ENCODE measurements around the gene NFATC1.
A peak's percentile ranks its signal among the peaks of the same experiment; 100 is the strongest.
"Not testable (repeated sequence)": the region's sequence is repeated elsewhere in the genome, so short reads cannot be mapped to it uniquely, and the experiment has no call there.

Gene NFATC1

DNA sequence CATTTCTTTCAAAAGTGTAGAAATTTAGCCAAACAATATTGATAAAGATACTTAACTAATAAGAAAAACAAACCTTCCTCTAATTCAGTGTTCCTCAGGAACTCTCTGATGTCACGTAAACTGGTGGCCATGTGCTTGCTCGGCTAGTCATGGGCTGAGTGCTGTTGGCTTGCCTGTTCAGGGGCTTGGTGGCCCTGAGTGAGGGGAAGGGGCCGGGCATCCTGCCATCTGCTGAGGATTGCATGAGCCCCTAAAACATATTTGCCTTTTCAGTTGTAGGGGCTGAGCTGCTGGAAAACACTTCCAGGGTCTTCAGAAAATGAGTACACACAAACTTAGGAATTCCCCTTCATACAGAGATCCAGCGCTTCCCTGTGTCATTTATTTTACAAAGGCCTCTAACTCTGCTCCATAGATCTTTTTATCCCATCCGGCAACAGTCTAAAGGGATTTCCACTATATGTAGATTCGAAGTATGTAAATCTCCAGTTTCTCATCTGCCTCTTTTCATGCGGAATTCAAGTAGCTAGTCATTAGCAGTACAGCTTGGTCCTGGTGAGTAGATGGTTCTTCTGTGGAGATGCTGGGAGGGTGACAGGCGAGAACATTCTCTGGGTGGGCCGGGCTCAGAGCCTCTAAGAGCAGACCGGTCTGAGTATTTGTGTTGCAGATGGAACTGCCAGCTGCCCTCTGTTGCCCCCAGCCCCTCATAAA, 20.1 kb upstream of the NFATC1 start:
- no peak for DNase-seq

DNA sequence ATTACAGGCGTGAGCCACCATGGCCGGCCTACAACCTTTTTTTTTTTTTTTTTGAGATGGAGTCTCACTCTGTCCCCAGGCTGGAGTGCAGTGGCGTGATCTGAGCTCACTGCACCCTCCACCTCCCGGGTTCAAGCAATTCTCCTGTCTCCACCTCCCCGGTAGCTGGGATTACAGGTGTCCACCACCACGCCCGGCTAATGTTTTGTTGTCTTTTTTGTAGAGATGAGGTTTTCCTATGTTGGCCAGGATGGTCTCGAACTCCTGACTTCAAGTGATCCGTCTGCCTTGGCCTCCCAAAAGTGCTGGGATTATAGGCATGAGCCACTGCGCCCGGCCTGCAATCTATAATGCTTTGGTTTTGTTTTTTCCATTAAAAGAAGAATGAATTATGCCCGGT, 19.1 kb upstream of the NFATC1 start:
- DNase-seq = not testable (repeated sequence)

DNA sequence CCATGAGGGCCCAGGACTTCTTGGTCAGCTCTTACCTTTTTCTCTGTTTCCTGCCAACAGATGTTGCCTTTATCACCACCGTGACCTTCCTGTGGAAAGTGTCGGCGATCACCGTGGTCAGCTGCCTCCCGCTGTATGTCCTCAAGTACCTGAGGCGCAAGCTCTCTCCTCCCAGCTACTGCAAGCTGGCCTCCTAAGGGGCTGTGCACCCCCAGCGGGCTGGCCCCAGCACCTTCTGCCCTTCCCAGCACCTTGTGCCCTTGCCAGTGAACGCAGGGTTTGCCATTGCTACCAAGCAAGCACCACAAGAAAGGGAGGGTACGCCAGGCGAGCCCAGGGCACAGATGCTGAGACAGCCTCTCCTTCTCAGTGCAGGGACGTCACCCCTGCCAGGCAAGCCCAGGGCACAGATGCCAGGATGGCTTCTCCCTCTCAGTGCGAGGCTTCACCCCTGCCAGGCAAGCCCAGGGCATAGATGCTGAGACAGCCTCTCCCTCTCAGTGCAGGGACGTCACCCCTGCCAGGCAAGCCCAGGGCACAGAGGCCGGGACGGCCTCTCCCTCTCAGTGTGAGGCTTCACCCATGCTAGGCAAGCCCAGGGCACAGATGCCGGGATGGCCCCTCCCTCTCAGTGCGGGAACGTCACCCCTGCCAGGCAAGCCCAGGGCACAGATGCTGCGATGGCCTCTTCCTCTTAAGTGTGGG, 18.4 kb upstream of the NFATC1 start:
- no peak for DNase-seq

DNA sequence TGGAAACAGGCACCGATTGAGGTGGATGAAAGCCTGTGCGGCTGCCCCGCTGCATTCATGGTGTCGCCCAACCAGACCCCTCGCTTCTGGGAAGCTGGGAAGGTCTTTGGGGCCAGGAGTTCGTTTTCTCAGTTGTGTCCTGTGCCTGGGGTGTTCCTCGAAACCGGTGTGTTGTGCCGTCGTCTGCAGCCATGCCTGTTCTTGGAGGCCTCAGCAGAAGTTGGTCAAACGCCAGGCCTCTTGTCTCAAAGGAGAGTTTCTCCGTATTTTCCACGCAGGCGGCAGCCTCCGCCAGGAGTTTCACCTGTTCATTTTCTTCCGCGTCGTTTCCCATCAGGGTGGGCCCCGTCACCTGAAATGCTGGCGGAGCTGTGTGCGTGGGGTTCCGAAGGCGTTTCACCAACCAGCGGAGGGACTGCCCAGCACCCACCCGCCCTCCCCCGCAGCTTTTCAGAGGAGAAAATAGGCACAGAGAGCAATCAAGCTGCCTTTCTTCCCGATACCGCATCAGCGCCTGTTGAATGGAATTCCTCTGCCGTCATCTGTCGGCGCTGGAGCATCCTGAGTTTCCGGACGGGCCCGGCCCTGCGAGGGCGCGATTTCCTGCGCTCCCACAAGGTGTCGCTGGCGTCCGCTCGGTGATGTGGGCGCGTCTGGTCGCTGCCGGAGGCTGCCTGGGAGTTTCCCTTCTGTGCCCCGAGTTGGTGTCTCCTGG, 17.0 kb upstream of the NFATC1 start:
- DNase-seq = peak; percentile 74

DNA sequence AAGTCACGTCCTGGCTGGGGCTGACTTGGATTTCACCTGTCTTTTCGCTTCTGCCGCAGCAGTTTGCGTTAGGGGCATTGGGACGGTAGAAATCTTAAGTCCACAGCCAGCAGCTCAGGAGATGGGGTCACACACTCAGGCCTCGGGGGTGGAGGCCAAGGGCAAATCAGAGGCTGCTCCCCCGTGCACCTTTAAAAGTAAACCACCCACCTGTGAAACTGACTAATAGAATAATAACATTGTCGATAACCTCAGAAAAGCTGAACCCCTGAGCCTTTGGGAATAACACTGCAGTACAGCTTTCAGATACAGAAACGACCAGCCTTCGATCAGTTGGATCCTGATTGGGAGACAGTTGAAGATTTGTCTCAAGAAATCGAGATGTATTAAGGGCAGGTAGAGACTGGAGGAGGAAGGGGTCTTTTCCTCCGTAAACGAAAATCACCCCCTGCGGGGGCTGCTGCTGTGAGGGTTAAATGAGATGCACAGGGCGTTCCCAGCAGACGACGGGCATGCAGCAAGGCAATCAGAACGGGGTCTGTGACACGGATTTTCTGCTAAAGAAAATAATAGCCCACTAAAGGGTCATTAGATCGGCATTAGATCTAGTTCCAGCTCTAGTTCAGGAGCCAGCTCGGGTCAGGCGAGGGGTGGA, 16.4 kb upstream of the NFATC1 start:
- no peak for DNase-seq

DNA sequence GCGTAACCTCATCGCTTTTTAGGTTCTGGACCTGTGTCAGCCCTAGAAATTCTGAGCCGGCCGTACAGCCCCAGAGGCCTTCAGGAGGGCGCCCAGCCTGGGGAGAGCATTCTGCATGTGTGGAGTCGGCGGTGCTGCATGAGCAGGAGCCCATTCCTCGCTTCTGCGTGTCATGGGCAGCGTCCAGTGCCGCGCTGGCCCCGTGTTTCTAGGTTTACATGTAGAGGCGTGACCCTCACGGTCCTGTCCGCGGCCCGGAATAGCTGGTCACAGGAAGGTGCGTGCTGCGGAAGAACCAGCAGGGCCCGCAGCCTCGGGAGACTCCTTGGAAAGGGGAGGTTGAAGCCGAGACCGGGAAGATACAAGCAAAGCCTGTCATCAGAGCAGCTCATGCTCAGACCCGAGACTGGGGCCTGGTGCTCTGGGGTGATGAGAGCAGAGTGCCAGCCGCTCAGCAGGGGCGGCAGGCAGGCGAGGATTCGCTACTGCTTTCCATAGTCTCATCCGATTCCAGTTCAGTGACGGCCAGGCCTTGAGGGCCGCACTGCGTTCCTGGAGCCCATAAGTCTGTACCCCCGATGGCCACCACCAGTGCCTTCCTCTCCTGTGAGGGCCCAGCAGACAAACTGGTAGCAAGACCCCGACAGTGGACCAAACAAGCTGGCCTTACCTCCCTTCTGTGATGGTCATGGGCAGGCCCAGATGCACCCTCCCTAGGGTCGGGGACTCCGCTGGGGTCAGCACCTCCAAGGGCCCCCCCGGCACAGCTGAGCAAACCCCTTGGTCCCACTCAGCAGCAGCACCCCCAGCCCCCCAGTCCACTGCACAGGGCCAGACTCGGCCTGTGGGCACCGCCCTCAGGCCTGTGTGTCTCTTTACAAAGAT, 15.6 kb upstream of the NFATC1 start:
- DNase-seq = no peak

DNA sequence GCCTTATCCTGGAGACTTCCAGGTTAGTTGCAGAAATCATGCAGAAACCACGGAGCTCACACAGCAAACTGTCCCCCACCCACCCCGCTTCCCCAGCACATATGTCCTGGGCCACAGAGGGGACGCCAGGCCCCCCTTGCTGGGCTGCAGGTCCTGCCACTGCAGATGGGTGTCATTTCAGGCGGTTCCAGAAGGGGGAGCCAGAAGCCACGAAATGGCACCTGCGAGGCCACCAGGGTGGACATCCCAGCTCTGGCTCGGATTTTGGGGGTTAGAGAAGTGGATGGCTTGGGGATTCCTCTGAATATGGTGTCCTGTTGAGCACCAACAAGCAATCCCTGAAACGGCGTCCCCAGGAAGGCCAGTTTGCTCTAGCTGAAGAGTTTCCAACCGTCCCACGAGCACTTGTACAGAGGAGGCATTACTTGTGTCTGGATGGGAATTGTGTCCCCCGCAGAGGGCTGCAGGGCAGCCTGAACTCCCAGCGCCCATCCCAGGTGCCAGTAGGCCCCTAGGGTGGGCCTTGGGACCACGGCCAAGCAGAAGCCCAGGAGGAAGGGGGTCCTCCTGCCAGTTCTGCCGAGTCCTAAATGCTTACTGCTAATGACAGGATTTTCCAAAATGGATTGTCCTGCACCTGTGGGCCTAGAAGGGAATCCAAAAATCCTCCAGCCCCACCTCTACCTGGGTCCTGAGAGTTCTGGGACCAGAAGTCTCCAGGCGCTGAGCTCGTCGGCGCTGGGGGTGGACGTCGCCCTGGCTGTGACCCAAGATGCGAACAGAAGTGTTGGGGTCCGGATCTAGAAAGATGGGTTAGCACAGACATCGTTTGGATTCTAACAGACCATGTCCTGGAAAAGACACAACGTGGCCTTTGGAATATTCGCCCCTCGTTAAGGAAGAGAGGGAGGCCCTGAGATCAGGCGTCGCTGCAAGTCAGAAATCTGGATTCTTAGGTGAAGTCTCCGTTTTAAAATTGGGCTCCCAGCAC, 14.6 kb upstream of the NFATC1 start:
- DNase-seq = peak; percentile 46

DNA sequence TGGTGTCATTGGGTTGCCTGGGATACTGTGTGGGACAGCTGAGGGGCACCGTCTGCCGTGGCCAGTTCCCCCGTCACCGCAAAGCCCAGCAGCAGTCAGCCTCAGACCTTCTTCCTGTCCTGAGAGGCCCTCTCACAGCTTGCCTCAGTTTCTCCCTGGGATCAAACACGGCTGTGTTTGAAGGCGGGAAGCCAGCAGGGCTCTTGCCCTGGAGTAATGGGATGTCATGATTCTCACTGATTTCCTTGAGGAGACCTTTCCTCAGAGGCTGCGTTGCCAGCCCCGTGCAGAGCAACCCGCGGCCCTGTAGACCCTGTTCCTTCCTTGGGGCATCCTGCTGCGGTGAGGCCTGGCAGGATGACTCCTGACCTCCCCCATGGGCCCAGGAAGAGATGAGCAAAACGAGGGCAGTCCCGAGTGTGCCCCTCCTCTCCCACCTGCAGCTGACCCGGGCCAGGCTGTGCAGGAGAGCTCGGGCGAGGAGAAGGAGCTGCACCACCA, 13.9 kb upstream of the NFATC1 start:
- no peak for DNase-seq

DNA sequence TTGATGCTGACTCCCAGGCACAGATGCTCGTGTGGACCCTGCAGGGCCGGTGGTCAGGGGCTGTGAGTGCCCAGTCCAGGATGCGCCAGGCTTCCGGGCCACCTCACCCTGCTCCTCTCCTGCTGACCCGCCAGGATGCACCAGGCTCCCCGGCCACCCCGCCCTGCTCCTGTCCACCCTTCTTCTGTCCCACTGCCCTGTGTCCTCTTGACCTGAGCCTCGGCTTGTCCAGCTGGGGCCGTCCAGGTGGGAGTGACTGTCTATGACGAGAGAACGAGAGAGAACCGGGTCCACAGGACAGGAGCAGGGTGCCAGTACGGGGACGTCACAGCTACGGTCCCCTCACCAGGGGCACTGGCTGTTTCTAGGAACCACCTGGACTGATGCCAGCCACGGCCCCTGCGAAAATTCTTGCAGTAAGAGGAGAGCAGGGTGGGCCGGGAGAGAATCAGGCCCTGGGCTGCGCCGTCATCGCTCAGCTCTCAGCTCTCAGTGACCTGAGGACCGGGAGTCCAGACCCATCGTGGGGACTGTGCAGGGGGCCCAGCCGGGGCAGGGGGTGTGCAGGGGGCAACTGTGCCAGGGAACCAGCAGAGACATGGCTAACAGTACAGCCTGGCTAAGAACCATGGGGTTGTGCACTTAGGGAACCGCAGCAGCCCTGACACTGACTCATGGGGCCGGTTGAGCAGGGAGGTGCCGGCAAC, 12.9 kb upstream of the NFATC1 start:
- no peak for DNase-seq

DNA sequence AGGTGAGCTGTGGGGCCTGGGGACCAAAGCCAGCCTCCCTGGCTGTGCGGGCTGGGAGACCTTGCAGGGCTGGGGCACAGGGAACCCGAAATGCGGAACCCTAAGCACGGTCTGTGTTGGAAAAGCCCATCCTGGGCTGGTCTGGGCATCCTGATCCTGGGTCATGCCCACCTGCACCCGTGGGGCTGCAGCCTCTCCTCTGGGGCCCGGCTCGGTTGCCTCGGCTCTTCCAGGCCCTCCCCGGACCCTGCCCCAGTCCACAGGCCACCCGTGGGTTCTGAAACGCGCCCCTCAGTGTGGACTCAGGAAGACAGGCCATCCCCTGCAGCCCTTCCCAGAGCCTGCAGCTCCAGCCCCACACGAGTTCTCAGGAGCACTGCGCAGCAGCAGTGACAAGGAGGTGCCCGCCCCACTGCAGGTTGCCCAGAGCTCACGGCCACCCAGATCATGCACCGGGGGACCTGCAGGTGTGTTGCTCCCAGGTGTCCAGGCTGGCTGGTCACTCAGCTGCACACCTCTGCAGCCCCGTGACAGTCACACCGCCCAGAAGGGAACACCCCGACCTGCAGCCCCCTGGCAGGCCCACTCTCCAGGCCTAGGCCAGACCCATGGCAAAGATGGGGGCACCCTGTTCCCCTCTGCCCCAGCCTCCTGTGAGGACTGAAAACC, 12.2 kb upstream of the NFATC1 start:
- DNase-seq = no peak

DNA sequence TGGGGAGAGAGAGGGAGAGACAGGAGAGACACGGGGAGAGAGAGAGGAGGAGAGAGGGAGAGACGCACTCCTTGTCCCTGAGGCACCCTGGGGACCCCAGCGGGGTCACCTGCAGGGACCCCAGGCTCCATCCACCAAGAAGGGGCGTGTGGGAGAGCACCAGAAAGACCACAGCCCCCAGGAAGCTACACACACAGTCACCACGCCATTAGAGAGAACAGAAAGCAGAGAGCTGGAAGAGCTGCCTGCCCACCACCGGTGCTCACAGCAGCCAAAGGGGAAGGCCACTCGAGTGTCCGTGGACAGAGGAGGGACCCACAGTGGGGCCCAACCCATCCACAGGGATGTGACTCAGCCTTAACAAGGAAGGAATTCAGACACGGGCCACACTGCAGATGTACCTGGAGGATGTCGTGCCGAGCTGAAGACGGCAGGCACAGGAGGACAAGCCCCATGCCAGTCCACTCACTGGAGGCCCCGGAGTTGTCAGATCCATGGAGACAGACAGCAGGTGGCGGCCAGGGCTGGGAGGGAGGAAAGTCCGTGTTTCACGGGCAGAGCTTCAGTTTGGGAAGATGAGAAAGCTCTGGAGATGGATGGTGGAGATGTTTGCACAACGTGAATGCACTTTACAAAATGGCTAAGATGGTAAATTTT, 11.5 kb upstream of the NFATC1 start:
- DNase-seq = peak; percentile 24

DNA sequence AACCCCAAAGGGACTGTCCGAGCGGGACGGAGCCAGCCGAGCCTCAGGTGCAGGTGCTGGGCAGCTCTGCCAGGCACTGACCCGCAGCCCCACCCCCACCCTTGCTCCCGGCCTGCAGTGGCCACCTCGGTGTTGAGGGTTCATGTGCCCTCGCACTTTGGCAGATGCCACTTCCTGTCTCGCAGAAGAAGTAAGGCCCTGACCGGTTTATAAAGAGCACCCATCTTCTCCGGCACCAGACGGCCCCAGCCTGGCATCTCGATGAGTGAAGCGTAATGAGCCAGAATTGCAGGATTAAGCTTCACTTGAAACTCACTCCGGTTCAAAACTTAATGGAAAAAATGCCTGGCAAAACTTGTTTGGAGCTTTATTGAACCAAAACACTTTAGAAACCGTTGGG, 10.9 kb upstream of the NFATC1 start:
- DNase-seq = no peak

DNA sequence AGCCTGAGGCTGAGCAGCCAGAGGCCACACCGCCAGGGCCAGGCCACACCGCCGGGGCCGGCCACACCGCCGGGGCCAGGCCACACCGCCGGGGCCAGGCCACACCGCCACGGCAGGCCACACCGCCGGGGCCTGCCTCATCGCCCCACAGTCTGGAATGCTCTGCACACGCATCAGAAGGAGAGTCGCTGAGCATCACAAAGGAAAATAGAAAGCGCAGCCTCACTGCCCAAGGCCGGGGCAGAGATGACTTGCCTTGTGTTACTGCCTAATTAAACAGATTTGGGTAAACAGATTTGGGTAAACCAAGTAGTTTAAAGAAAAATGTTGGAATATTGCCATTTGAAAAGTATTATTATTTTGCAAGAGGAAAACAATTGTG, 10.4 kb upstream of the NFATC1 start:
- no peak for DNase-seq

DNA sequence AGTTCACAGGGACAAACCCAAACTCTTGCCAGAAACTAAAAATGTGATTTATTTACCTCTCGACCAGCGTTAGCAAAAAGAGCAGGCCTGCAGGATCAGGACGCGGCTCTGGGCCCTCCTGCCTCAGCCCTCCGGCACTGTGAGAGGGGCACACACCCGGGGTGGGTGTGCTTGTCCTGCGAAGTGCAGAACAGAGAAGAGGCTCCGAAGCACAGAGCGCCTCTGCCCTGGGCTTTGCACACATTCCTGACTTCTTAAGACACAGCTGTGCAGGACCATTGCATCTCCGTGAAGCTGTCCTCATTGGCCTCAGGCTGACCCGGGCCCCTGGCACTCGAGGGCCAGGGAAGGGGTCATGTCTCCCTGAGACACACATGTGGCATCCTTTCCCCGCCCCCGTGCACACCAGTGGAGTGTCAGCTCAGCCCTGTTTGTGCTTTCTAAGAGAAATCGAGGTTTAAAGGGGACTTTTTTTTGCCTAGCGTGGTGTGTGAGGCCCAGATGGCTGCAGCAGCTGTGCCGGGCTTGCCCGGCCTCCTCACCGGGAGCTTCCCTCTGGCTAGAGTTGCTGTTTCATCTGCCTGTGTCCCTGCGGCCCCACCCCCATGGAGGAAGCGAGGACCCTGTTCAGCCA, 9.9 kb upstream of the NFATC1 start:
- peak; percentile 9 for DNase-seq

DNA sequence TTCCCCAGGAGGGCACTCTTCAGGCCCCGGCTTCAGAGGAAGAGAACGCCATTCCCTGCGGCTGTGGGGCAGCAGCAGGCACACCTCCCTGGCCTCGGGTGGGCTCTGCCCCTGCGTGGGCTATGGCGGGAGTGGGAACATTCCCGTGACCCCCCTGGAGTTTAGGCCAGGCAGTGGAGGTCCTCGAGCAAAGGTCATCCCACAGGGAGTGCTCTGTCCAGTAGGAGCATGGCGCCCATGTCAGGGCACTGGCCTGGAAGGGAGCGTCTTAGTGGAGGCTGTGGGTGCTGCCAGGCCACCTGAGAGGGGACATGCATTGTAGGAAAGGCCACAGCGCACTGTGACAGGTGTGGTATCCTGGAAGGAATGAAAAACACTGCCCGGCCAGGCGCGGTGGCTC, 9.2 kb upstream of the NFATC1 start:
- no peak for DNase-seq

DNA sequence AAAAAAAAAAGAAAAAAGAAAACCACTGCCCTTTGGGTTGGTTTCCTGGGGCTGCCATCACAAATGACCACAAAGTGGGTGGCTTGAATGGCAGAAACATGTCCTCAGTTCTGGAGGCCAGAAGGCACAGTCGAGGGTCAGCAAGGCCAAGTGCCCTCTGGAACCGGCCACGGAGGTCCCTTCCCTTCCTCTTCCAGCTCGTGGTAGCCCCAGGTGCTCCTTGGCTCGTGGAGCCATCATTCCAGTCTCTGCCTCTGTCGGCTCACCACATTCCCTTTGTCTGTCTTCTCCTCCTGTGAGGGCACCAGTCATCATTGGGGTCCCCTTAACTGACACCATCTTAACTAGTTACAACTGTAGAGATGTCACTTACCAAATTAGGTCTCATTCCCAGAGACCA, 8.5 kb upstream of the NFATC1 start:
- no peak for DNase-seq

DNA sequence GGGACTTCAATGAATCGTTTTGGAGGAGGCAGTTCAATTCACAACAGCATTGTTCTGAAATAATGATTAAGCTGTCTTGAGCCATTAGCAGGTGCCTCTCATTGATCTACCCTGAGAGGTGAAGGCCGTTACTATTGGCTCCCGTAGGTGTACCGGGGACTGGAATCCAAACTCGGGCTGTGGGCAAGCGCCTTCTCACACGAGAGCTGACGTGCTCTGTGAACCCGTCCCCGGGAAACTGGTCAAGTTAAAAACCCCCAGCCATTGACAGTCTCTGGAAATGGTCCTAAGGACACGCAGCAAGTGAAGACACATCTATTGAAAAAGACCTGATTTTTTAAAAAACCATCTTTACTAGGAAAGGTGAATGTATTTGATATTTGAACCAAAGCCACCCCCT, 8.1 kb upstream of the NFATC1 start:
- DNase-seq = no peak

DNA sequence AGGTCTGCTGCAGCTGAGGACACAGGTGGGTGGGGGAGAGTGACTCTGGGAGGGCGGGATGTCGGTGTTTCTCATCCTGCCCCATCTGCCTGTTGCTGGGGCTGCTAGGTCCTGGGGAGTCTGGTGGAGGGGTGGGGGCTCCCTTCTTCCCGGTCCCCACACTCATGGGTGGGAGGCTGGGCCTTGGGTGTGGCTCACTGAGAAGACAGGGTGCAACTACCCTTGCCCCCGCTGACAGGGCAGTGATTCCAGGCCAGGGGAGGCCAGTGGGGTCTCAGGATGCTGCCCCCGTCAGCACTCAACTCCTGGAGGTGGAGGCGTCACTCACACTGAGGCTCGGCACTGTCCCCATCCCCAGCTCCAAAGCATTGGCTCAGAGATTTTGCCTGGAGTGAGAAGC, 7.7 kb upstream of the NFATC1 start:
- no peak for DNase-seq
